Spleen (tissue), 11 donors: ENCODE data around the gene TNN. TPM values are rescaled to one million over a fixed set of nuclear protein-coding genes. Genes with fewer than 3 reads are reported as not detected.

Experiments used
- DNase-seq: peaks from one replicate; pipeline ENCODE4 v3.0.0-alpha.2; 2020
- H3K27ac ChIP-seq, 8 donors: fragments of 200-600 bp; sonication (generic) in 7 of 8; 1 replicate in 4 of 8; 2 replicates in 4 of 8; pipeline versions ENCODE4 v1.5.0 to v1.8.0; 2016 to 2021; ENCODE audit warnings: inconsistent platforms in 4 of 8, mild to moderate bottlenecking in 4 of 8, moderate library complexity in 1 of 8
- H3K27me3 ChIP-seq, 7 donors: fragments of 200-600 bp; sonication (generic) in 6 of 7; replicated peaks in 1 of 7; 1 replicate in 4 of 7; 2 replicates in 3 of 7; pipeline versions ENCODE4 v1.5.0 to v1.8.0; 2016 to 2021; ENCODE audit warnings: inconsistent platforms in 3 of 7, mild to moderate bottlenecking in 1 of 7
- H3K36me3 ChIP-seq, 6 donors: fragments of 200-600 bp; sonication (generic) in 5 of 6; 1 replicate in 4 of 6; 2 replicates in 2 of 6; pipeline versions ENCODE4 v1.5.0 to v1.8.0; 2016 to 2021; ENCODE audit warnings: inconsistent platforms in 2 of 6
- H3K4me1 ChIP-seq, 6 donors: fragments of 200-600 bp; sonication (generic) in 5 of 6; 1 replicate in 3 of 6; 2 replicates in 3 of 6; pipeline versions ENCODE4 v1.5.0 to v1.8.0; 2016 to 2021; ENCODE audit warnings: inconsistent platforms in 3 of 6
- H3K4me3 ChIP-seq, 8 donors: fragments of 200-600 bp; sonication (generic) in 7 of 8; 1 replicate in 4 of 8; 2 replicates in 4 of 8; pipeline versions ENCODE4 v1.5.0 to v1.8.0; 2016 to 2021; ENCODE audit warnings: inconsistent platforms in 4 of 8, mild to moderate bottlenecking in 4 of 8, moderate library complexity in 2 of 8
- H3K9me3 ChIP-seq, 8 donors: fragments of 200-600 bp; sonication (generic) in 7 of 8; 1 replicate in 4 of 8; 2 replicates in 4 of 8; pipeline versions ENCODE4 v1.5.0 to v1.8.0; 2016 to 2021; ENCODE audit warnings: inconsistent platforms in 4 of 8
- POLR2A ChIP-seq, 3 donors: fragments of 450-650 bp; IDR thresholded peaks; one replicate each; pipeline ENCODE4 v1.5.1; 2017; ENCODE audit warnings: antibody characterized with exemption in 3 of 3, mild to moderate bottlenecking in 1 of 3
- POLR2AphosphoS5 ChIP-seq, 3 donors: sonication (generic); formaldehyde crosslinking; IDR thresholded peaks; one replicate each; pipeline ENCODE4 v1.5.1; 2017; ENCODE audit warnings: antibody characterized with exemption in 3 of 3
- WGBS, 5 donors: extraction: QIAGEN DNeasy Blood & Tissue Kit in 3 of 5; methylation state at CpG; one replicate each; pipeline versions ENCODE4 v1.1.5 to v1.1.7; 2013 to 2018; 5-methylcytosine and 5-hydroxymethylcytosine counted together
- intact Hi-C: fragments of 100-400 bp; cut with DNase I; formaldehyde crosslinking; loops from one replicate; pipeline ENCODE4 v1.15.0; 2023; ENCODE audit warnings: low total_unique reads
- polyA plus RNA-seq, 3 donors: library from polyadenylated mRNA; stranded (reverse); fragments of 200-250 nt; gene quantifications; one replicate each; pipeline ENCODE4 v1.2.1, GENCODE V29; 2013
- total RNA-seq, 7 donors: library from RNA; depleted of rRNA in 3 of 7; stranded (reverse); fragments of >200 nt in 3 of 7; fragmentation: NEBNext Ultra II Directional in 4 of 7; extraction: Animal tissue kit (Norgen Biotek cat#: 25700) in 4 of 7; gene quantifications; one replicate each; pipeline versions ENCODE4 v1.1.0 to v1.2.1, GENCODE V29; 2016 to 2021
- TF ChIP-seq, protein P1 (sequence below), 11 experiments: fragments of 200-600 bp in 7 of 11; fragments of 450-650 bp in 4 of 11; sonication (generic) in 4 of 11; IDR thresholded peaks in 8 of 11; conservative IDR thresholded peaks in 3 of 11; 1 replicate in 7 of 11; 2 replicates in 4 of 11; pipeline versions ENCODE4 v1.4.0 to v1.8.0; 2016 to 2021; ENCODE audit warnings: antibody characterized with exemption in 11 of 11, inconsistent platforms in 4 of 11, mild to moderate bottlenecking in 1 of 11
- donor health status: healthy with polysubstance abuse.
- donor health status: DM: no; HTN: no; CAD: no; lungs with moderate emphysema.
- donor health status: DM: no; HTN: no; CAD: no.
- donor health status: Bipolar disorder and iron deficiency.
- donor health status: healthy.
- donor health status: DM: no; HTN: no; CAD: no.
- donor health status: DM: yes; HTN: yes; CAD: no.

Gene TNN
- total and polyA plus RNA-seq, 10 donors, result 0.03 to 1.3 (median 0.37) TPM

DNA sequence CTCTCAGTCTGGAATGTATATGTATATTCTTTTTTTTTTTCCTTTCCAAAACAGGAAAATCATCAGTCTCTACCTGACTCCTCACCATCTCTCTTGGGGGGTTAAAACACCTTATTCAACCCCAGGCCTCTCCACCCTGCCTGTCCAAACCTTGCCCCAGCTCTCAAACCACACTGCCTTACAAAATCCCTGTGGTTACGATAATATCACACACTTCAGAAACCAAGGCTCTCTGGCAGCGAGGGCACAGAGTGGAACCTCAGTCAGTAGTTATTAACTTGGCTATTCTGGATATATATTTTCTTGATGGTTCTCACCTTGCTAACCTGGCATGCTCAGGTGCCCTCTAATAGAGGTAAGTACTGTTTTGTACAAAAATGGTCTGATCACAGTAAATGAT lies 100.2 kb downstream of the TNN start:
- TF ChIP-seq, protein P1, sequence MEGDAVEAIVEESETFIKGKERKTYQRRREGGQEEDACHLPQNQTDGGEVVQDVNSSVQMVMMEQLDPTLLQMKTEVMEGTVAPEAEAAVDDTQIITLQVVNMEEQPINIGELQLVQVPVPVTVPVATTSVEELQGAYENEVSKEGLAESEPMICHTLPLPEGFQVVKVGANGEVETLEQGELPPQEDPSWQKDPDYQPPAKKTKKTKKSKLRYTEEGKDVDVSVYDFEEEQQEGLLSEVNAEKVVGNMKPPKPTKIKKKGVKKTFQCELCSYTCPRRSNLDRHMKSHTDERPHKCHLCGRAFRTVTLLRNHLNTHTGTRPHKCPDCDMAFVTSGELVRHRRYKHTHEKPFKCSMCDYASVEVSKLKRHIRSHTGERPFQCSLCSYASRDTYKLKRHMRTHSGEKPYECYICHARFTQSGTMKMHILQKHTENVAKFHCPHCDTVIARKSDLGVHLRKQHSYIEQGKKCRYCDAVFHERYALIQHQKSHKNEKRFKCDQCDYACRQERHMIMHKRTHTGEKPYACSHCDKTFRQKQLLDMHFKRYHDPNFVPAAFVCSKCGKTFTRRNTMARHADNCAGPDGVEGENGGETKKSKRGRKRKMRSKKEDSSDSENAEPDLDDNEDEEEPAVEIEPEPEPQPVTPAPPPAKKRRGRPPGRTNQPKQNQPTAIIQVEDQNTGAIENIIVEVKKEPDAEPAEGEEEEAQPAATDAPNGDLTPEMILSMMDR (IDR thresholded peaks at IDR 0.05 in 8 of 11, conservative IDR thresholded peaks at IDR 0.05 in 3 of 11), result no peak
- TF ChIP-seq POLR2AphosphoS5 (IDR thresholded peaks at IDR 0.05), result no peak
- no peak for TF ChIP-seq POLR2A (IDR thresholded peaks at IDR 0.05)
- Histone ChIP-seq H3K4me1 (peaks cover 0 to 49% (median 12%) of the 10 kb centered on the region in 6 donors), H3K4me3 (no peak overlapping the region), H3K27me3 (no peaks in the 10 kb centered on the region), H3K9me3 (no peaks in the 10 kb centered on the region), H3K36me3 (peaks cover 3 to 100% (median 64%) of the 10 kb centered on the region in 6 donors), H3K27ac (peak overlapping the region in 1 of 8 donors; percentile 8)
- DNase-seq, result no peak
- intact Hi-C loops, result no loop called here
- 54 to 88% (median 79%) methylated on average over 2 of the region's 2 CpGs for WGBS, 5 donors

DNA sequence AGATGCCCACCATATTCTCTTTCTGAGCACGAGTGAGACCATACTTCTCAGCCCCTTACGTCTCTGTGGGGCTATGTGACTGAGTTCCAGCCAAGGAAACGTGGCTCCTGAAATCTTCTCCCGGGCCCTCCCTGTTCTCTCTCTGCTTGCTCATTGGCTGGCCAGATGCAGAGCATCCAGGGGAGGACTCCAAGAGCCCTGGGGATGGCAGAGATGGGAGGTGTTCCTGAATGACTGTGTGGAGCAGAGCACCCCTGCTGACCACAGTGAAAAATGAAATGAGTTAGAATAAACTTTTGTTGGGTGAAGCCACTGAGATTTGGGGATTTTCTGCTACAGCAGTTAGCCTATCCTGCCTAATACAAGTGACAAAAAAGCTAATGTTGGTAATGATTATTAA lies 101.1 kb downstream of the TNN start:
- TF ChIP-seq, protein P1 (IDR thresholded peaks at IDR 0.05 in 8 of 11, conservative IDR thresholded peaks at IDR 0.05 in 3 of 11), result no peak
- TF ChIP-seq POLR2A (IDR thresholded peaks at IDR 0.05) (no peak), POLR2AphosphoS5 (IDR thresholded peaks at IDR 0.05) (no peak)

GRCh38 chr1:175169286-175170018 lies 101.8 kb downstream of the TNN start:
- H3K4me1 ChIP-seq, result peaks cover 0 to 65% (median 15%) of the 10 kb centered on the region in 6 donors
- peak overlapping the region in 1 of 8 donors; percentile 43 for H3K27ac ChIP-seq
- no peak overlapping the region for H3K4me3 ChIP-seq
- no peak for TF ChIP-seq POLR2AphosphoS5 (IDR thresholded peaks at IDR 0.05)
- no peak for TF ChIP-seq POLR2A (IDR thresholded peaks at IDR 0.05)
- TF ChIP-seq, protein P1 (IDR thresholded peaks at IDR 0.05 in 8 of 11, conservative IDR thresholded peaks at IDR 0.05 in 3 of 11), result no peak
- DNase-seq, result no peak
- no peaks in the 10 kb centered on the region for H3K9me3 ChIP-seq
- no peaks in the 10 kb centered on the region for H3K27me3 ChIP-seq
- H3K36me3 ChIP-seq, result peaks cover 3 to 100% (median 52%) of the 10 kb centered on the region in 6 donors
- WGBS, 5 donors, result 65 to 87% (median 76%) methylated on average over 6 of the region's 6 CpGs
- intact Hi-C loops, result no loop called here

More for the DNA sequence above, 101.1 kb downstream of the TNN start:
- peak overlapping the region in 1 of 8 donors; percentile 43 for H3K27ac ChIP-seq
- WGBS, 5 donors, result 92 to 97% (median 93%) methylated on average over 4 of the region's 4 CpGs
- H3K9me3 ChIP-seq, result no peaks in the 10 kb centered on the region
- no peak overlapping the region for H3K4me3 ChIP-seq
- peaks cover 3 to 100% (median 59%) of the 10 kb centered on the region in 6 donors for H3K36me3 ChIP-seq
- no peaks in the 10 kb centered on the region for H3K27me3 ChIP-seq
- no peak for DNase-seq
- H3K4me1 ChIP-seq, result peaks cover 0 to 59% (median 12%) of the 10 kb centered on the region in 6 donors
- intact Hi-C loops, result no loop called here
